Measurements from ENCODE around the gene GNG10.
"Not testable (repeated sequence)": the region's sequence is repeated elsewhere in the genome, so short reads cannot be mapped to it uniquely, and the experiment has no call there.

The GNG10 gene

GRCh38 chr9:111662576-111663300, 1.3 kb downstream of the GNG10 start:
- H3K27me3 Mint-ChIP-seq: no peaks in the 10 kb centered on the region
- H3K27ac Mint-ChIP-seq (ENCODE audit: low read depth): peak overlapping the region; percentile 92
- peaks cover 30% of the 10 kb centered on the region for H3K4me1 Mint-ChIP-seq
- peaks cover 6% of the 10 kb centered on the region for H3K36me3 Mint-ChIP-seq (ENCODE audit: insufficient read depth)
- DNase-seq (ENCODE audit: low spot score in 2 of 2): no peak
- ATAC-seq (replicated peaks; ENCODE audit: extremely low read depth, poor library complexity, severe bottlenecking): no peak
- H3K9me3 Mint-ChIP-seq: no peaks in the 10 kb centered on the region
- peak overlapping the region; percentile 91 for H3K4me3 Mint-ChIP-seq

- DNase-seq (ENCODE audit: low spot score in 2 of 2) (no peak), ATAC-seq (replicated peaks; ENCODE audit: extremely low read depth, poor library complexity, severe bottlenecking) (no peak)
- Mint-ChIP-seq H3K27me3 (no peaks in the 10 kb centered on the region), H3K36me3 (ENCODE audit: insufficient read depth) (peaks cover 6% of the 10 kb centered on the region), H3K9me3 (no peaks in the 10 kb centered on the region), H3K4me3 (peak overlapping the region; percentile 91), H3K27ac (ENCODE audit: low read depth) (peak overlapping the region; percentile 92), H3K4me1 (peaks cover 30% of the 10 kb centered on the region)
Observed at GRCh38 chr9:111663301-111663823, 2.0 kb downstream of the GNG10 start.

- H3K4me3 Mint-ChIP-seq: no peak overlapping the region
- no peaks in the 10 kb centered on the region for H3K9me3 Mint-ChIP-seq
- ATAC-seq (replicated peaks; ENCODE audit: extremely low read depth, poor library complexity, severe bottlenecking) (no peak), DNase-seq (ENCODE audit: low spot score in 2 of 2) (no peak)
- peaks cover 12% of the 10 kb centered on the region for H3K4me1 Mint-ChIP-seq
- H3K27me3 Mint-ChIP-seq: no peaks in the 10 kb centered on the region
- H3K27ac Mint-ChIP-seq (ENCODE audit: low read depth): no peak overlapping the region
- H3K36me3 Mint-ChIP-seq (ENCODE audit: insufficient read depth): peaks cover 15% of the 10 kb centered on the region
Observed at GRCh38 chr9:111668026-111668573, 6.7 kb downstream of the GNG10 start.

GRCh38 chr9:111668601-111669000, 7.2 kb downstream of the GNG10 start:
- H3K27ac Mint-ChIP-seq (ENCODE audit: low read depth); ATAC-seq (replicated peaks; ENCODE audit: extremely low read depth, poor library complexity, severe bottlenecking); H3K27me3 Mint-ChIP-seq; H3K4me1 Mint-ChIP-seq; H3K9me3 Mint-ChIP-seq; H3K4me3 Mint-ChIP-seq; DNase-seq (ENCODE audit: low spot score in 2 of 2): not testable (repeated sequence)
- H3K36me3 Mint-ChIP-seq (ENCODE audit: insufficient read depth): peaks cover 15% of the 10 kb centered on the region

- Mint-ChIP-seq H3K27me3 (no peaks in the 10 kb centered on the region), H3K4me3 (no peak overlapping the region), H3K9me3 (no peaks in the 10 kb centered on the region), H3K27ac (ENCODE audit: low read depth) (no peak overlapping the region), H3K4me1 (no peaks in the 10 kb centered on the region), H3K36me3 (ENCODE audit: insufficient read depth) (peaks cover 8% of the 10 kb centered on the region)
- DNase-seq (ENCODE audit: low spot score in 2 of 2): no peak
- ATAC-seq (replicated peaks; ENCODE audit: extremely low read depth, poor library complexity, severe bottlenecking): no peak
Observed at GRCh38 chr9:111674319-111674718, 12.9 kb downstream of the GNG10 start.

- Mint-ChIP-seq H3K4me3 (no peak overlapping the region), H3K27ac (ENCODE audit: low read depth) (no peak overlapping the region), H3K36me3 (ENCODE audit: insufficient read depth) (no peaks in the 10 kb centered on the region), H3K4me1 (no peaks in the 10 kb centered on the region), H3K9me3 (no peaks in the 10 kb centered on the region), H3K27me3 (no peaks in the 10 kb centered on the region)
- no peak for DNase-seq (ENCODE audit: low spot score in 2 of 2)
- ATAC-seq (replicated peaks; ENCODE audit: extremely low read depth, poor library complexity, severe bottlenecking): no peak
Observed at GRCh38 chr9:111676116-111676515, 14.7 kb downstream of the GNG10 start.

- no peak overlapping the region for H3K4me3 Mint-ChIP-seq
- H3K27ac Mint-ChIP-seq (ENCODE audit: low read depth): peak overlapping the region; percentile 38
- DNase-seq (ENCODE audit: low spot score in 2 of 2): no peak
- H3K27me3 Mint-ChIP-seq: no peaks in the 10 kb centered on the region
- H3K4me1 Mint-ChIP-seq: no peaks in the 10 kb centered on the region
- no peak for ATAC-seq (replicated peaks; ENCODE audit: extremely low read depth, poor library complexity, severe bottlenecking)
- H3K9me3 Mint-ChIP-seq: no peaks in the 10 kb centered on the region
- H3K36me3 Mint-ChIP-seq (ENCODE audit: insufficient read depth): no peaks in the 10 kb centered on the region
Observed at GRCh38 chr9:111678293-111678692, 16.9 kb downstream of the GNG10 start.

- Mint-ChIP-seq H3K27ac (ENCODE audit: low read depth) (no peak overlapping the region), H3K4me3 (no peak overlapping the region), H3K36me3 (ENCODE audit: insufficient read depth) (no peaks in the 10 kb centered on the region), H3K9me3 (no peaks in the 10 kb centered on the region), H3K4me1 (no peaks in the 10 kb centered on the region), H3K27me3 (no peaks in the 10 kb centered on the region)
- no peak for ATAC-seq (replicated peaks; ENCODE audit: extremely low read depth, poor library complexity, severe bottlenecking)
- DNase-seq (ENCODE audit: low spot score in 2 of 2): no peak
Observed at GRCh38 chr9:111679199-111679598, 17.8 kb downstream of the GNG10 start.

- H3K36me3 Mint-ChIP-seq (ENCODE audit: insufficient read depth): no peaks in the 10 kb centered on the region
- H3K27me3 Mint-ChIP-seq: no peaks in the 10 kb centered on the region
- no peaks in the 10 kb centered on the region for H3K4me1 Mint-ChIP-seq
- ATAC-seq (replicated peaks; ENCODE audit: extremely low read depth, poor library complexity, severe bottlenecking) (no peak), DNase-seq (ENCODE audit: low spot score in 2 of 2) (no peak)
- no peaks in the 10 kb centered on the region for H3K9me3 Mint-ChIP-seq
- no peak overlapping the region for H3K27ac Mint-ChIP-seq (ENCODE audit: low read depth)
- H3K4me3 Mint-ChIP-seq: no peak overlapping the region
Observed at GRCh38 chr9:111683392-111683791, 22.0 kb downstream of the GNG10 start.

- Mint-ChIP-seq H3K4me3 (no peak overlapping the region), H3K27ac (ENCODE audit: low read depth) (no peak overlapping the region), H3K9me3 (no peaks in the 10 kb centered on the region), H3K27me3 (no peaks in the 10 kb centered on the region), H3K36me3 (ENCODE audit: insufficient read depth) (no peaks in the 10 kb centered on the region), H3K4me1 (no peaks in the 10 kb centered on the region)
- ATAC-seq (replicated peaks; ENCODE audit: extremely low read depth, poor library complexity, severe bottlenecking): no peak
- DNase-seq (ENCODE audit: low spot score in 2 of 2): no peak
Observed at GRCh38 chr9:111691672-111692329, 30.4 kb downstream of the GNG10 start.

- ATAC-seq (replicated peaks; ENCODE audit: extremely low read depth, poor library complexity, severe bottlenecking): no peak
- no peak overlapping the region for H3K27ac Mint-ChIP-seq (ENCODE audit: low read depth)
- peaks cover 6% of the 10 kb centered on the region for H3K4me1 Mint-ChIP-seq
- no peak for DNase-seq (ENCODE audit: low spot score in 2 of 2)
- peaks cover 2% of the 10 kb centered on the region for H3K36me3 Mint-ChIP-seq (ENCODE audit: insufficient read depth)
- H3K9me3 Mint-ChIP-seq: no peaks in the 10 kb centered on the region
- H3K27me3 Mint-ChIP-seq: no peaks in the 10 kb centered on the region
- H3K4me3 Mint-ChIP-seq: no peak overlapping the region
Observed at GRCh38 chr9:111696796-111697195, 35.4 kb downstream of the GNG10 start.

- no peak for DNase-seq (ENCODE audit: low spot score in 2 of 2)
- Mint-ChIP-seq H3K4me1 (peaks cover 6% of the 10 kb centered on the region), H3K36me3 (ENCODE audit: insufficient read depth) (peaks cover 2% of the 10 kb centered on the region)
Observed at GRCh38 chr9:111700776-111701175, 39.4 kb downstream of the GNG10 start.

GRCh38 chr9:111704503-111704902, 43.1 kb downstream of the GNG10 start:
- peaks cover 6% of the 10 kb centered on the region for H3K4me1 Mint-ChIP-seq
- peaks cover 2% of the 10 kb centered on the region for H3K36me3 Mint-ChIP-seq (ENCODE audit: insufficient read depth)
- H3K27me3 Mint-ChIP-seq: no peaks in the 10 kb centered on the region
- no peak for ATAC-seq (replicated peaks; ENCODE audit: extremely low read depth, poor library complexity, severe bottlenecking)
- H3K9me3 Mint-ChIP-seq: no peaks in the 10 kb centered on the region
- no peak overlapping the region for H3K4me3 Mint-ChIP-seq
- DNase-seq (ENCODE audit: low spot score in 2 of 2): no peak
- H3K27ac Mint-ChIP-seq (ENCODE audit: low read depth): no peak overlapping the region

More at GRCh38 chr9:111700776-111701175, 39.4 kb downstream of the GNG10 start:
- Mint-ChIP-seq H3K27ac (ENCODE audit: low read depth) (no peak overlapping the region), H3K27me3 (no peaks in the 10 kb centered on the region), H3K9me3 (no peaks in the 10 kb centered on the region), H3K4me3 (no peak overlapping the region)
- no peak for ATAC-seq (replicated peaks; ENCODE audit: extremely low read depth, poor library complexity, severe bottlenecking)

Measured in central memory CD8-positive, alpha-beta T cell (primary cell).